Osteoblast (primary cell): ENCODE measurements around the gene MORN4. TPM values are rescaled to one million over a fixed set of nuclear protein-coding genes. Genes with fewer than 3 reads are reported as not detected.
"Not testable (repeated sequence)": the region's sequence is repeated elsewhere in the genome, so short reads cannot be mapped to it uniquely, and the experiment has no call there.

Experiments used
- DNase-seq: peaks from one replicate; pipeline ENCODE4 v3.0.0; 2011; ENCODE audit warnings: low spot score, mixed read lengths; ENCODE audit not compliant: insufficient read length; ENCODE audit errors: missing footprints
- H2AFZ ChIP-seq: 2 replicates; pipeline ENCODE4 v1.6.0; 2011; ENCODE audit warnings: mild to moderate bottlenecking, low read length
- H3K27ac ChIP-seq: 2 replicates; pipeline ENCODE4 v1.5.1; 2011; ENCODE audit warnings: mild to moderate bottlenecking, low read depth, low read length, moderate library complexity
- H3K27me3 ChIP-seq: 2 replicates; pipeline ENCODE4 v1.6.0; 2012; ENCODE audit warnings: mild to moderate bottlenecking, control low read depth, inconsistent platforms, low read length, moderate library complexity; ENCODE audit not compliant: insufficient read depth
- H3K36me3 ChIP-seq: 2 replicates; pipeline ENCODE4 v1.5.1; 2011; ENCODE audit warnings: mild to moderate bottlenecking, low read length, control low read depth, moderate library complexity; ENCODE audit not compliant: insufficient read depth
- H3K4me1 ChIP-seq: 2 replicates; pipeline ENCODE4 v1.5.1; 2011; ENCODE audit warnings: mild to moderate bottlenecking, low read length, control low read depth, moderate library complexity; ENCODE audit not compliant: insufficient read depth
- H3K4me2 ChIP-seq: 2 replicates; pipeline ENCODE4 v1.6.0; 2011; ENCODE audit warnings: mild to moderate bottlenecking, low read length; ENCODE audit not compliant: insufficient read depth
- H3K4me3 ChIP-seq: fragments of 200-600 bp; sonication (generic); 3 replicates; pipeline ENCODE4 v1.5.1; 2012; ENCODE audit warnings: mild to moderate bottlenecking, low read length, inconsistent platforms; ENCODE audit not compliant: insufficient read depth
- H3K79me2 ChIP-seq: 2 replicates; pipeline ENCODE4 v1.6.0; 2012; ENCODE audit warnings: mild to moderate bottlenecking, low read length, control low read depth, inconsistent platforms; ENCODE audit not compliant: insufficient read depth
- H3K9me3 ChIP-seq: 2 replicates; pipeline ENCODE4 v1.5.1; 2011; ENCODE audit warnings: low read depth, low read length, control low read depth
- H4K20me1 ChIP-seq: 2 replicates; pipeline ENCODE4 v1.6.0; 2012; ENCODE audit warnings: mild to moderate bottlenecking, low read length, control low read depth; ENCODE audit not compliant: insufficient read depth
- CTCF ChIP-seq: IDR thresholded peaks from 2 replicates; pipeline ENCODE4 v1.5.1; 2011; ENCODE audit warnings: mild to moderate bottlenecking, low read depth, low read length, moderate library complexity; ENCODE audit errors: extremely low read depth
- total RNA-seq: library from RNA; depleted of rRNA; stranded (reverse); fragments of >200 nt; gene quantifications from 2 replicates; pipeline ENCODE4 v1.2.3, GENCODE V29; 2012

MORN4 gene
- total RNA-seq, 1 donor: 4.0 TPM

- peak; percentile 92 for DNase-seq
- no peaks in the 10 kb centered on the region for H3K27me3 ChIP-seq
- H3K27ac ChIP-seq: peak overlapping the region; percentile 79
- no peak for TF ChIP-seq CTCF
- peaks cover 5% of the 10 kb centered on the region for H4K20me1 ChIP-seq
- H3K4me2 ChIP-seq: peak overlapping the region; percentile 94
- peaks cover 15% of the 10 kb centered on the region for H3K36me3 ChIP-seq
- peak overlapping the region; percentile 61 for H2AFZ ChIP-seq
- H3K4me1 ChIP-seq: peaks cover 21% of the 10 kb centered on the region
- H3K9me3 ChIP-seq: no peaks in the 10 kb centered on the region
- peaks cover 51% of the 10 kb centered on the region for H3K79me2 ChIP-seq
- peak overlapping the region; percentile 96 for H3K4me3 ChIP-seq
These were observed 7.8 kb upstream of the MORN4 start for GRCh38 chr10:97640868-97641811.

- H3K4me2 ChIP-seq: peak within 1 kb of the TSS; percentile 94
- DNase-seq: peak; percentile 99
- H2AFZ ChIP-seq: peak within 1 kb of the TSS; percentile 71
- H3K27ac ChIP-seq: peak within 1 kb of the TSS; percentile 79
- H4K20me1 ChIP-seq: peaks cover 5% of the 10 kb centered on the region
- H3K27me3 ChIP-seq: no peaks in the 10 kb centered on the region
- peaks cover 43% of the 10 kb centered on the region for H3K79me2 ChIP-seq
- H3K4me3 ChIP-seq: peak within 1 kb of the TSS; percentile 96
- TF ChIP-seq CTCF: no peak
- H3K9me3 ChIP-seq: no peaks in the 10 kb centered on the region
- peaks cover 21% of the 10 kb centered on the region for H3K4me1 ChIP-seq
- peaks cover 12% of the 10 kb centered on the region for H3K36me3 ChIP-seq
These were observed 7.0 kb upstream of the MORN4 start, which contains the start of gene PI4K2A for GRCh38 chr10:97640174-97640867. Gene PI4K2A (plus strand): TSS chr10:97640671. CDS start chr10:97640743, 72 bp downstream.

- H3K27ac ChIP-seq, H3K9me3 ChIP-seq, H3K36me3 ChIP-seq, H3K4me3 ChIP-seq, H4K20me1 ChIP-seq, DNase-seq, H3K27me3 ChIP-seq, H3K4me2 ChIP-seq: not testable (repeated sequence)
- peaks cover 13% of the 10 kb centered on the region for H3K4me1 ChIP-seq
- peaks cover 31% of the 10 kb centered on the region for H3K79me2 ChIP-seq
- H2AFZ ChIP-seq: peak overlapping the region; percentile 56
These were observed 5.8 kb upstream of the MORN4 start for GRCh38 chr10:97639090-97639489.

- Histone ChIP-seq H3K36me3 (no peaks in the 10 kb centered on the region), H3K9me3 (no peaks in the 10 kb centered on the region), H3K4me1 (peaks cover 4% of the 10 kb centered on the region), H3K4me2 (no peak overlapping the region), H2AFZ (no peak overlapping the region), H4K20me1 (peaks cover 1% of the 10 kb centered on the region), H3K27ac (no peak overlapping the region), H3K27me3 (no peaks in the 10 kb centered on the region), H3K79me2 (peaks cover 15% of the 10 kb centered on the region), H3K4me3 (no peak overlapping the region)
- DNase-seq: no peak
- no peak for TF ChIP-seq CTCF
These were observed 2.3 kb upstream of the MORN4 start for GRCh38 chr10:97635577-97635976.
